Left kidney (tissue), 8 donors: ENCODE data around the gene MXI1. TPM values are rescaled to one million over a fixed set of nuclear protein-coding genes. Genes with fewer than 3 reads are reported as not detected.

ENCODE experiments used
- DNase-seq: peaks from one replicate; pipeline ENCODE4 v3.0.0-alpha.2; 2013
- long read RNA-seq, 8 donors: transcript quantifications; one replicate each; lab custom pipeline, GENCODE V29; 2026
- polyA plus RNA-seq: library from polyadenylated mRNA; unstranded; fragments of 120-200 nt; gene quantifications from one replicate; pipeline ENCODE4 v1.2.1, GENCODE V29; 2013; ENCODE audit not compliant: insufficient read length

MXI1 gene
- 45.1 TPM for polyA plus RNA-seq
- long read RNA-seq, donor 1, partial matches to known transcripts = 0 of 7 reads
- long read RNA-seq, donor 1, other reads (novel, unspliced or antisense) = 0 of 7 reads
- long read RNA-seq, donor 2, partial matches to known transcripts = 0 of 2 reads
- long read RNA-seq, donor 2, other reads (novel, unspliced or antisense) = 0 of 2 reads
- long read RNA-seq, donor 3, transcript MXI1-202 (6 exons, 3,470 nt) = major isoform, 5 of 11 reads
- long read RNA-seq, donor 3, transcript MXI1-201 (6 exons, 2,424 nt) = major isoform, 5 of 11 reads
- long read RNA-seq, donor 3, partial matches to known transcripts = 0 of 11 reads
- long read RNA-seq, donor 3, other reads (novel, unspliced or antisense) = 0 of 11 reads
- long read RNA-seq, donor 4 = 0 reads
- long read RNA-seq, donor 5, partial matches to known transcripts = 0 of 5 reads
- long read RNA-seq, donor 5, other reads (novel, unspliced or antisense) = 0 of 5 reads
- long read RNA-seq, donor 6, partial matches to known transcripts = 0 of 6 reads
- long read RNA-seq, donor 6, other reads (novel, unspliced or antisense) = 0 of 6 reads
- long read RNA-seq, donor 7, transcript MXI1-202 (6 exons, 3,470 nt) = minor isoform, 6 of 18 reads
- long read RNA-seq, donor 7, transcript MXI1-201 (6 exons, 2,424 nt) = major isoform, 11 of 18 reads
- long read RNA-seq, donor 7, partial matches to known transcripts = 0 of 18 reads
- long read RNA-seq, donor 7, other reads (novel, unspliced or antisense) = 0 of 18 reads
- long read RNA-seq, donor 8, partial matches to known transcripts = 0 of 3 reads
- long read RNA-seq, donor 8, other reads (novel, unspliced or antisense) = 0 of 3 reads

GRCh38 chr10:110207011-110207804 is at the start of gene MXI1:
MXI1 (plus strand) TSS chr10:110207605; CDS start chr10:110207809, 204 bp downstream.
- DNase-seq = peak; percentile 72

DNA sequence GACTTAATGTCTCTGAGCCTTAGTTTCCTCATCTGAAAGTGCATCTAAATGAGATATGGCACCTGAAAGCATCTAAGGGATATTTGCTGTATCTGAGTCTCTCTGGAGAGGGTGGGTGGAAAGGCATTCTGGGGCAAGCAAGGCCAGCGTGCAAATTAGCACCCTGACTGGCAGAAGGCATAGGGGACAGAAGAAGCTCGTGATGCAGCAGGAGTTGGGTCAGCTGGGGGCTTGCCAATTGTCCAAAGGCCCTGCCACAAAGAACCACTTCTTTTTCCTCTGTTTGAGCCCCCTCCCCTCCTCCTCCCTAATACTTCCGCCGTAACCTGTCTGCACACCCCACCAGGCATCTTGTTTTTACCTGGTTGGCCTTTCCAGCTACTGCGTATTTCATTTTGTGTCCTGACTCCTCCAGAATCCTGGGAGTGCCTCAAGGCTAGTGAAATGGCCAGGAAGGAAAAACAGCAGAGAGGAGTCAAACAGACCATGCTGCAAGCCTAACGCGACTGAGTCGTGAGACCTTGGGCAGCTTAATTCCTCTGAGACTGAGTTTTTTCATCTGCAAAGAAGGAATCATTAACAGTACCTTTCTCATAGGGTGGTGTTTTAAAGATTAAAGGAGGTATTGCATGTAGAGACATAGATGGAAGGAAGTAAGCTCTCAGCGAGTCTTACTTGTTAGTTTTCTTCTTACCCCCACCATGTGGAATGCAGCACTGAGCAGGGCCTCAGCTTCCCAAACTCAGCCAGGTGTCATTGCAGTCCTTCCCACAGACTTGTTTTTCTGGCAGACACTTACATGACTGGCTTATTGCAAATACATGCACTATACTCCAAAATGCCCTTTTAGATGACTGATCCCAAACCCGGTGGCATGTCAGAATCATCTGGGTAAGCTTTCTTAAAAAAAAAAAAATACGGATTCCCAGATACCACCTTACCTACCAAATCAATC is 49.1 kb upstream of the MXI1 start:
- DNase-seq = no peak

GRCh38 chr10:110160081-110160480 is 47.3 kb upstream of the MXI1 start:
- DNase-seq = no peak

DNA sequence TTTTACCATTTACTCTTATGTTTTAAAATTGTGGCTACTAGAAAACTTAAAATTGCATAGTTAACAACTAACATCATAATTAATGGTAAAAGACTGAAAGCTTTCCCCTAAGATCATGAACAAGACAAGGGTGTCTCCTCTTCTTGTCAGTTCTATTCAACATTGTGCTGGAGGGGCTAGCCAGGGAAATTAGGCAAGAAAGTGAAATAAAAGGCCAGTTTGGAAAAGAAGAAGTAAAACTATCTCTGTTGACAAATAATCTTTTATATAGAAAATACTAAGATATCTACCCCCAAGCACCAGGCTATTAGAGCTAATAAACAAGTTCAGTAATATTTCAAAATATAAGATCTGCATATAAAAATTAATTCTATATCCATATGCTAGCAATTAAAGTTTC is 46.9 kb upstream of the MXI1 start:
- DNase-seq = no peak

GRCh38 chr10:110162741-110163145 is 44.7 kb upstream of the MXI1 start:
- no peak for DNase-seq

DNA sequence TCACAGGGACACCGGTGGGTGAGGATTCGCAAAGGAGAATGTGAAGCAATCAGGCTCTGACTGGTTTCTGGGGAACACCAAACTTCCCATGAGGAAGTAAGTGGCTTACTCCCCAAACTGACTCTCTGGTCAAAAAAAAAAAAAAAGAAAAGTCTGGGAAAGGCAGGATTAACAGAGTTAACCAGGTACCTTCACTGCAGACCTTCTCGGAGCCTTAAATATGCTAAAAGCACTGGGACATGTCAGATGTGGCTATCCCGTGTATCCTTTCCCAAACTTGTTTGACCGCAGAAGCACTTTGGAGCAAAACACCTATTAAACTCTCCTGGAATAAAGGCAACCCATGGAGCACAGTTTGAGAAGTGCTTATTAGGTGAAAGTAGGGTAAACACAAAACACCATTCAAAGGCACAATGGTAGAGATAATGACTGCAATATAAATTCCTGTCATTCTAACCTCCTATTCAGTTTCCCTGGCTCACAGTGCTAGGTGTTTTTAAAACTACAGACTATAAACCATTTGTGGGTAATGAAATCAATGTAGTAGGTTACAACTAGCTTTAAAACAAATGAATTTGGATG is 44.1 kb upstream of the MXI1 start:
- DNase-seq = no peak

- no peak for DNase-seq
Measured at GRCh38 chr10:110163841-110164240, 43.6 kb upstream of the MXI1 start.

DNA sequence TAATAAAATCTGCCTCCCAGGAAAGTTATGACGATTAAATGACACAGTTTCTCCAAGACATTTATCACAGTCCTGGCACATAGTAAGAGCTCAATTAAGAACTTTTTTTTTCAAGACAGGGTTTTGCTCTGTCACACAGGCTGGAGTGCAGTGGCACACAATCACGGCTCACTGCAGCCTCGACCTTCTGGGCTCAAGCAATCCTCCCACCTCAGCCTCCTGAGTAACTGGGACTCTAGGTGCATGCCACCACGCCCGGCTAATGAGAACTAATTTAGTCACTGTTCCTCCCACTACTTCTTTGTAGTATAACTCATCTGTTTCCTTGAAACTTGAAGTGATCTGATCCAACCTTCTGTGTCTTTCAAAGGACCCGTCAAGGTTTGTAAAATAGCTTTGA is 42.2 kb upstream of the MXI1 start:
- no peak for DNase-seq

GRCh38 chr10:110167149-110167548 is 40.3 kb upstream of the MXI1 start:
- no peak for DNase-seq

GRCh38 chr10:110168601-110169481 is 38.6 kb upstream of the MXI1 start:
- DNase-seq = no peak

GRCh38 chr10:110169586-110169985 is 37.8 kb upstream of the MXI1 start:
- DNase-seq = no peak

DNA sequence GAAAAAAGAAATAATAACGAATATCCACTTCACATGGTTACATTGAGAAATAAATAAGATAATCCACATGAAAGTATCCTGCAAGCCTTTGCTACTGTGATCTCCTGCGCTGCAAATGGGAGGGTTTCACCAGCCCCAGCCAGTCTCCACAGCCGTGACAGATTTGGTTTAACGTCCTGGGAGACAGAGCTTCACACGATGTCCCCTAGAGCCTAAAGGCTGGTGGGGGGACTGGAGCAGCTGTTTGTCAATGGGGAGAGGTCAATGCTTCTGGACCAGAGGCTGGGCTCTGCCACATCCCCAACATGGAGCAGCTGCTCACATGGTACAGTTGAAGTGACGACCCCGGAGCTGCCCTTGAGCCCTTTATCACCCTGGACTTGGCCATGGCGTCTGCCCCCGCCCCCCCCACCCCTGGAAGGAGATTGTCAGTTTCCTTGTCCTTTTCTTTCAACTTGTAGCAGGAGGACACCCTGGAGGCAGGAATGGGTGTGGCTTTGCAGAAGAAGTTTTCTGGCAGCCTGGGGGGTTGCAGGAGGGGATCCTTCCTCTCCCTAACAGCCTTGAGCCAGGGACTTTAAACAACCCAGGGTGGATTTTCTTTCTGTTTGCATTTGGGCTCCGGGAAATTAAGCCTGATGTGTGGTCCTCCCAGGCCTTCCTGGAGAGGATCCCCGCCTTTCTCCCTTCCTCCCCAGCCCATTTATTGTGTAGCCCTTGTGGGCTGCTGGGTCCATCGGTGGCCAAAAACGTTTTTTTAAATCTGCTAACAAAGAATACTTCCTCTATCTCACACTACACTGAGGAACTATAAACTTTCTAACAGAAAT is 37.0 kb upstream of the MXI1 start:
- DNase-seq = no peak

DNA sequence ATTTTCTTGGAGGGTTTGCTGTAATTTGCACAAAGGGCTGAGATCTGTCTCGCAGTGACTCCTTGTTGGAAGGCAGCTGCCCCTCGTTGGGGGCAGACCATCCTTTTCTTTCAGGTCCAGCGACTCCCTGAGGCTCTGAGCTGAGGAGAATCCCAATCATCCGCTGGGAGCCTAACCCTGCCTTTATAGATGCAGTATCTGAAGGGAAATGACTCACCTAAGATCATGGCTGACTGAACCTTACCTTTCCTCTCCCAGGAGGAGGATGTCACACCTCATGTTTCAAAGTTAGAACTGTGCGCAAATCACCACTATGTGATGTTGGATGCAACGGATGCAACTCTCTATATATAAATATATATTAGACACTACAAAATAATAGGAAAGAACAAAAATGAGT is 36.4 kb upstream of the MXI1 start:
- no peak for DNase-seq

DNA sequence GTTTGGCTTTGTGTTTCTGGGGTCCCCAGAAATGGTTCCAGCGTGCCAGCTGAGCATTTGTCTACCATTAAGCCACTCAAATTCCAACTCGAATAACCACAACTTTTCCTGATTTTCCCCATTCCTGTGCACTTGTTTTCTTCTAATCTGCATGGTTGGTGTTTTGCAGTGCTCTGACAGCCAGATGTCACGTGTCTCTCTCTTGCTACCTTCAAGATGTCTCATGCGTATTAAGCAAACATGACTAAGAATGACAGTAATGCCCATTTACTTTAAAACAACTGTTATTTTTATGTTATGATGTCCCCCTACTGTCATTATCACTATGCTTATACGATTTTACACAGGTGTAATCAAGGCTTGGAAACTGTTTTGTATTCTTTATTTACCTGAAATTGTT is 35.2 kb upstream of the MXI1 start:
- no peak for DNase-seq

DNA sequence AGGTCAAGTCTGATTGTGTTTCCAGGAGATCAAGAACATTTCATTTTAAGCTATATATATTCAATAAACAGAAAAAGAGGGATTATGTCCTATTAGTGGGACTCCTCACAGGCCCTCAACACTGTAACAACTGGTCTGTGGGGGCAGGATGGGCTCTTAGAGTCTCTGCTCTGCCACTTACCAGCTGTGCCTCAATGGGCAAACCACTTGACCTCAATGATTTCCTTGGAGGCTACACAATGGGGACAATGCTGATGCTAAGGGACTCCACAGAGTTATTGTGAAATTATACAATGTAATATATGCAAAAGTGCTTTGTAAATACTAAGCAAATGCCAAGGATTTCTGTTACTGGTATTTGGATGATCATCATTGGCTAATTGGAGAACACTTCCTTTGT is 33.2 kb upstream of the MXI1 start:
- DNase-seq = no peak

DNA sequence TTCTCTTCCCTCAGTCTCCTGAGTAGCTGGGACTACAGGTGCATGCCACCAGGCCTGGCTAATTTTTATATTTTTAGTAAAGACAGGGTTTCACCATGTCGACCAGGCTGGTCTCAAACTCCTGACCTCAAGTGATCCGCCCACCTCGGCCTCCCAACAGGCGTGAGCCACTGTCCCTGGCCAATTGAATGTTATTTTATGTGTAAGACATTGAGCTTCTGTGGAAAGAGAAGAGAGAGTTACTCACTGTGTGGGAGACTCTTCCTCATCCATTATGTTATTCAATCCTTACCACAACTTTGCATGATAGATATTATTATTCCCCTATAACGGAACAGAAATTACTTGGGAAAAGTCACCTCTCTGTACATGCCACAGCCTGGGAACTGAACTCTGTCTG is 32.6 kb upstream of the MXI1 start:
- DNase-seq = no peak

GRCh38 chr10:110175406-110175805 is 32.0 kb upstream of the MXI1 start:
- DNase-seq = no peak

GRCh38 chr10:110176141-110177030 is 31.0 kb upstream of the MXI1 start:
- DNase-seq = no peak
